Measurements from ENCODE around the gene RMDN3. TPM values are rescaled to one million over a fixed set of nuclear protein-coding genes. Genes with fewer than 3 reads are reported as not detected.

The RMDN3 gene
- total and polyA plus RNA-seq, 2 of the 13 experiments (the other 11 are each of a cell fraction or from before 2014, with no cell fraction given): 16.8 to 19.5 TPM

GRCh38 chr15:40763801-40764628, 9.0 kb upstream of the RMDN3 start, which contains the start of gene GCHFR:
GCHFR (plus strand) TSS chr15:40764068; CDS start chr15:40764181, 113 bp downstream.
- peaks cover 55% of the 10 kb centered on the region for H3K4me1 ChIP-seq (ENCODE audit: insufficient read depth, low read length)
- in situ Hi-C loops (cut with HindIII; ENCODE audit: extremely low pct_ligation_motif_present, low pct_unique_long_range_greater_than_20kb): no loop called here
- ATAC-seq (peak; percentile 83), FAIRE-seq (no peak), DNase-seq (ENCODE audit: low spot score) (peak; percentile 83)
- WGBS (ENCODE audit: low lambda C conversion rate): 2% methylated on average over 22 of the region's 75 CpGs
- no peaks in the 10 kb centered on the region for H3K9me3 ChIP-seq (ENCODE audit: low read length)
- no peak within 1 kb of the TSS for H2AFZ ChIP-seq (ENCODE audit: low read length)
- ChIA-PET POLR2A (interaction anchor here (0.7 to 2.1 kb wide), 14 partner anchors 8 to 130 kb away, joined by 3 to 16 read pairs (median 4); partner anchors contain the start of genes DNAJC17, RAD51, VPS18 and ZFYVE19), CTCF (ENCODE audit: low intra/inter-chr PET ratio, low total read pairs) (interaction anchor here (1.7 kb wide), 1 partner anchor 19 kb away, joined by 4 read pairs; no protein-coding TSS in a partner anchor)
- H3K27me3 ChIP-seq (ENCODE audit: control insufficient read depth in 1 of 2, insufficient read depth in 2 of 2, low read length in 2 of 2): no peaks in the 10 kb centered on the region
- peak within 1 kb of the TSS; percentile 83 for H3K4me2 ChIP-seq (ENCODE audit: low read depth, low read length)
- H3K27ac ChIP-seq (ENCODE audit: extremely low read length, insufficient read depth, low read length): peak within 1 kb of the TSS; percentile 100
- TSS peak; percentile 59 for BruUV-seq (replicated peaks)
- H3K79me2 ChIP-seq (ENCODE audit: insufficient read depth, low read length): peaks cover 11% of the 10 kb centered on the region
- H3K4me3 ChIP-seq (replicated peaks in 1 of 3; ENCODE audit: insufficient read depth in 1 of 3, low read depth in 2 of 3, low read length in 3 of 3): peak within 1 kb of the TSS; percentile 74 to 81 (median 75)
- intact Hi-C loops (cut with micrococcal nuclease; ENCODE audit: unreplicated experiment): loop anchor here (5.0 kb wide), 1 partner anchor 197 kb away; the partner anchor contains the start of genes CCDC32 and RPUSD2
- H3K36me3 ChIP-seq (replicated peaks in 1 of 2; ENCODE audit: control insufficient read depth in 1 of 2, insufficient read depth in 2 of 2, low read length in 2 of 2): peaks cover 3 to 16% of the 10 kb centered on the region in 2 experiments; a peak in 4 of 5 replicates
- H4K20me1 ChIP-seq (ENCODE audit: insufficient read depth, low read length): no peaks in the 10 kb centered on the region
- H3K9ac ChIP-seq (ENCODE audit: insufficient read depth, low read depth, low read length): peak within 1 kb of the TSS; percentile 89
- TF ChIP-seq RARA (CRISPR knock-in tag; IDR thresholded peaks at IDR 0.05): peak; percentile 49
- TF ChIP-seq MED13 (CRISPR knock-in tag; IDR thresholded peaks at IDR 0.05): no peak; the same call in 1 of the 2 replicates
- TF ChIP-seq SALL2 (CRISPR knock-in tag; IDR thresholded peaks at IDR 0.05): peak; percentile 89; the same call in 1 of the 2 replicates
- no peak for TF ChIP-seq ZNF704 (CRISPR knock-in tag; IDR thresholded peaks at IDR 0.05; ENCODE audit: borderline replicate concordance)
- TF ChIP-seq ZNF20 (CRISPR knock-in tag; IDR thresholded peaks at IDR 0.05): no peak
- no peak for TF ChIP-seq ZNF660 (CRISPR knock-in tag; IDR thresholded peaks at IDR 0.05; ENCODE audit: borderline replicate concordance, low read depth)
- no peak for TF ChIP-seq RBM39 (IDR thresholded peaks at IDR 0.05; ENCODE audit: low read depth, low read length, poor library complexity, severe bottlenecking)
- no peak for TF ChIP-seq ELK4 (CRISPR knock-in tag; IDR thresholded peaks at IDR 0.05; ENCODE audit: borderline replicate concordance)
- no peak for TF ChIP-seq NFE2 (CRISPR knock-in tag; IDR thresholded peaks at IDR 0.05)
- peak; percentile 8; the same call in 1 of the 2 replicates for TF ChIP-seq ZBTB33 (CRISPR knock-in tag; IDR thresholded peaks at IDR 0.05)
- TF ChIP-seq ZNF280B (CRISPR knock-in tag; IDR thresholded peaks at IDR 0.05; ENCODE audit: borderline replicate concordance): peak; percentile 87; the same call in 1 of the 2 replicates
- TF ChIP-seq GATAD1 (CRISPR knock-in tag; IDR thresholded peaks at IDR 0.05): peak; percentile 43; the same call in 1 of the 2 replicates
- no peak for TF ChIP-seq ZNF143 (CRISPR knock-in tag; IDR thresholded peaks at IDR 0.05)
- no peak; the same call in 1 of the 2 replicates for TF ChIP-seq ISL2 (CRISPR knock-in tag; IDR thresholded peaks at IDR 0.05)
- peak; percentile 82; the same call in 1 of the 2 replicates for TF ChIP-seq ZNF30 (CRISPR knock-in tag; IDR thresholded peaks at IDR 0.05)
- no peak for TF ChIP-seq RBAK (CRISPR knock-in tag; IDR thresholded peaks at IDR 0.05)
- TF ChIP-seq RXRA (CRISPR knock-in tag; IDR thresholded peaks at IDR 0.05): peak; percentile 73
- peak; percentile 80 for TF ChIP-seq SALL1 (CRISPR knock-in tag; IDR thresholded peaks at IDR 0.05)

Data from HepG2 (cell line).